GM21360 (cell line): Measurements from ENCODE around the gene COQ2.
A peak's percentile ranks its signal among the peaks of the same experiment; 100 is the strongest.
"Not testable (repeated sequence)": the region's sequence is repeated elsewhere in the genome, so short reads cannot be mapped to it uniquely, and the experiment has no call there.

Experiments used
- ATAC-seq: cut with Tn5 transposase; IDR thresholded peaks from one replicate; pipeline ENCODE4 v1.9.1; 2021; ENCODE audit warnings: mild to moderate bottlenecking, moderate library complexity; ENCODE audit not compliant: unreplicated experiment

COQ2 gene

GRCh38 chr4:83250687-83251446 lies 33.7 kb downstream of the COQ2 start:
- ATAC-seq = no peak

DNA sequence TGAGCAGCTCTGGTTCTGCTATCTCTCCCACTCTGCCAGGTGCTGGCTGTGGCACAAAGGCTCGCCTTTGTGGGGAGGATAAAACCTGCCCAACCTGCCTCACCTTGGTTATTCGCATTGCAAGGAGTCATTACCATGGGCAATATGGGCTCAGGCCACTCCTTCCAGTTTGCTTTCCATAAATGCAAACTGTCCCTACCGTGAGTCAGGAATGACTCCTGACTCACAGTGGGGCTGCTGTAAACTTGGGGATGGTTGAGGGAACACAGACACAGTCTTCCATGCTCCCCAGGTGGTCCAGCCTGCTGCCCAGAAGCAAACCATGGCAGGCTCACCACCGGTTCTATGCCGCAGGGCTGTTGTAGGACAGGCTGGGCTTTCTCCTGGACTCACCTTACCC lies 36.1 kb downstream of the COQ2 start:
- ATAC-seq = no peak

GRCh38 chr4:83247415-83248357 lies 36.9 kb downstream of the COQ2 start:
- ATAC-seq = no peak

DNA sequence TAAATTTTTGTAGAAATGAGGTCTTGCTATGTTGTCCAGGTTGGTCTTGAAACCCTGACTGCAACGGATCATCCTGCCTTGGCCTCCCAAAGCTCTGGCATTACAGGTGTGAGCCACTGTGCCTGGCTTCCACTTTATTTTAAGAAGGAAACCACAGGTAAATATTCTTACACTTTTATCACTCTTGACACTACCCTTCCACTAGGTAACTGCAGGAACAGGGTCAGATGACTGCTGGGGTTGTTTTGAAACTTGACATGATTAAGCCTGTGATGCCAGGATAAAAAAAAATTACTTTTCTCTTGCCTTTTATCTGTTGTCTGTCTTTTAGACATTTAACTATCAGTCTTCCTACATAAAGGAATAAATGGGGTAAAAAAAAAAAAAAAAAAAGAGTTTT lies 43.5 kb downstream of the COQ2 start:
- ATAC-seq = no peak

DNA sequence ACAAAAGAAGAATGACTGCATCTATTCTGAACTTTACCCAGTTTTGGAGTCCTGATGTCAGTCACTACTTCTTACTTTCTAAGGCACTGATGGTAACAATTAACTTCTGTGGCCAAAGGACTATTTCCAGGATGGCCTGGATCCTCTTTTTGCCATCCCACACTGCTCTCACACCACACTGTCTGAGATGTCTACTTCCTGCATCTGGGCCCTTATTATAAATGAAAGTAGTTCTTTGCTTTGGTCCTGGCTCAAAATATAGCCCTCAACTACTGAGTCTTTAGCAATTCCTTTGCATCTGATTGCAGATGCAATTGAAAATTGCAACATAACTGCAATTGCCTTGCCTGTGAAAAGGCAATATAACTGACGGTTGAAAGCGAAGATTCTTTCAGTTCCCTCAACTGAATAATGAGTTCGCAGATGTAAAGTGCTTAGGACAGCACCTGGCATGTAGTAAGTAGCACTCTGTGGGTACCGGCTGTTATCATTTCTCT lies 44.2 kb downstream of the COQ2 start:
- peak; percentile 84 for ATAC-seq

GRCh38 chr4:83238393-83239248 lies 46.0 kb downstream of the COQ2 start:
- no peak for ATAC-seq

DNA sequence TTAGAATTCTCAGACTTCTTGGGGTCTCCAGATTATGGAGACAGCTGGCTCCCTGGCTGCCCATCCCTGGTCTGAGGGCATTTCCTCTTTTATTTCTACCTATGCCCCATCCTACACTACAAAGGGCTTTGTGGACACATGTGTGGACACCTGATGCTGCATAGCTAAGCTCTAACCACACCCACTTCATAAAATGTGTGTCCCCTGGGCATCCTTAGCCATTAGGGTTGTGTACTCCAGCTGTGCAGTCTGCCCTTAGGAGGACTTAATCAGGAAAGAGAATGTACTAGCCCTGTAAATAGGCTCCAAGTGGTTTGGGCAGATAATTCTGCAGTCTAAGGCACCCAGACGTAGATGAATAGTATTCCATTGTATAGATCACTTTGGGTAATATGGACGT lies 47.0 kb downstream of the COQ2 start:
- no peak for ATAC-seq

DNA sequence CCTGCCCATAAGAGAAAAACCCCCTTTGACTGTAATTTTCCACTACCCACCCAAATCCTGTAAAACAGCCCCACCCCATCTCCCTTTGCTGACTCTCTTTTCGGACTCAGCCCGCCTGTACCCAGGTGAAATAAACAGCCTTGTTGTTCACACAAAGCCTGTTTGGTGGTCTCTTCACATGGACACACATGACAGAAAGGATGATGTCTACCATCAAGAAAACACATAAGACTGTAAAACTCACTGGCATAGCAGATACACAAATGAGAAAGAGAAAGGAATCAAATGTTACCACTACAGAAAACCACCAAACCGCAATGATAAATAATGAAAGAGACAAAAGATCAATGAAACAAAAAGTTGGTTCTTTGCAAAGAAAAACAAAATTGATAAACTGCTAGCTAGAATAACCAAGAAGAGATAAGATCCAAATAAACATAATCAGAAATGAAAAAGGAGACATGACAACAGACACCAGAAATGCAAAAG lies 48.9 kb downstream of the COQ2 start:
- ATAC-seq = peak; percentile 35

GRCh38 chr4:83234902-83235644 lies 49.5 kb downstream of the COQ2 start:
- ATAC-seq = no peak

GRCh38 chr4:83234387-83234786 lies 50.2 kb downstream of the COQ2 start:
- not testable (repeated sequence) for ATAC-seq

- ATAC-seq = no peak
These were observed 52.5 kb downstream of the COQ2 start for GRCh38 chr4:83232082-83232481.

- peak; percentile 49 for ATAC-seq
These were observed 53.0 kb downstream of the COQ2 start for GRCh38 chr4:83231620-83232076.

- no peak for ATAC-seq
These were observed 53.7 kb downstream of the COQ2 start for GRCh38 chr4:83230928-83231327.

DNA sequence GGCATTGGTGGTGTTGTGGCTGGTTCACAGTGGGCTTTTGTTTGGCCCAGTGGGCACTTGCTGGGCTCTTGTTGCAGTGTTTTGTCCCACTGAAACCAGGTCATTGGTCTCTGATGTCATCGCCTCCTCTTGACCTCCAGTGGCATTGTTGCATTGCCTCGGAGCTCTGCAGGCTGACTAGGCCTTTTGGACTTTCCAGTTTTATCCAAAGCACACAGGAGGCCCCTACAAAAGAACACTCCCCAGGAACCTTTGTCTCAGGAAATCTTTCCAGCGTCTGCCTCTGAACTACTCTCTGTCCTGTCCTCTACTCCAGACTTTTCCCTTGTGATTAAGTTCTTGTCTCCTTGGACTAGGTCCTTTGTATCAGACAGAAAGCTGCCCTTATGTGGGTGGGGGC lies 54.8 kb downstream of the COQ2 start:
- ATAC-seq = no peak

- ATAC-seq = no peak
These were observed 56.4 kb downstream of the COQ2 start for GRCh38 chr4:83228231-83228630.

GRCh38 chr4:83224502-83225197 lies 59.9 kb downstream of the COQ2 start:
- ATAC-seq = no peak

DNA sequence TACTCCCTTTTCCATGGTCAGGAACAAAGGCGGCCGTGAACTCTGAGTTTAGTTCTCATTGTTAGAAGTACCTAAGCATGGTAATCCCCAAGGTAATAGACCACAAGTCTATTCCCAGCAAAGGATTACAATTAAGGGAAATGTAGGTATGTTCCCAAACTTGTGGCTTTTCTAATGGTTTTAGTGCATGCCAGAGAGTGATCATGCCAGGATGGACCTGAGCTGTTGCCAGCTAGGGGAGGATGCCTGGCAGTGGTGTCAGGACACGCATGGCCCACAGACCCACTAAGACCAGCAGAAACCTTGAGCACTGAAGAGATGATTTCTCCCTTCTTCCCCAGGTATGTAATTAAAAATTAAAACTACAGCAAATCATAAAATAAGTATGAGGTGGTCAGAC lies 60.8 kb downstream of the COQ2 start:
- no peak for ATAC-seq

GRCh38 chr4:83221897-83222441 lies 62.6 kb downstream of the COQ2 start:
- ATAC-seq = peak; percentile 49
